Activated naive CD4-positive, alpha-beta T cell treated with Interleukin-2 at 50 U/mL for 16 hours (primary cell): ENCODE results near the gene NMB.
"Not testable (repeated sequence)": the region's sequence is repeated elsewhere in the genome, so short reads cannot be mapped to it uniquely, and the experiment has no call there.

Experiments
- DNase-seq: peaks from one replicate; pipeline ENCODE4 v3.0.0-alpha.2; 2020

NMB gene, protein sequence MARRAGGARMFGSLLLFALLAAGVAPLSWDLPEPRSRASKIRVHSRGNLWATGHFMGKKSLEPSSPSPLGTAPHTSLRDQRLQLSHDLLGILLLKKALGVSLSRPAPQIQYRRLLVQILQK

DNA sequence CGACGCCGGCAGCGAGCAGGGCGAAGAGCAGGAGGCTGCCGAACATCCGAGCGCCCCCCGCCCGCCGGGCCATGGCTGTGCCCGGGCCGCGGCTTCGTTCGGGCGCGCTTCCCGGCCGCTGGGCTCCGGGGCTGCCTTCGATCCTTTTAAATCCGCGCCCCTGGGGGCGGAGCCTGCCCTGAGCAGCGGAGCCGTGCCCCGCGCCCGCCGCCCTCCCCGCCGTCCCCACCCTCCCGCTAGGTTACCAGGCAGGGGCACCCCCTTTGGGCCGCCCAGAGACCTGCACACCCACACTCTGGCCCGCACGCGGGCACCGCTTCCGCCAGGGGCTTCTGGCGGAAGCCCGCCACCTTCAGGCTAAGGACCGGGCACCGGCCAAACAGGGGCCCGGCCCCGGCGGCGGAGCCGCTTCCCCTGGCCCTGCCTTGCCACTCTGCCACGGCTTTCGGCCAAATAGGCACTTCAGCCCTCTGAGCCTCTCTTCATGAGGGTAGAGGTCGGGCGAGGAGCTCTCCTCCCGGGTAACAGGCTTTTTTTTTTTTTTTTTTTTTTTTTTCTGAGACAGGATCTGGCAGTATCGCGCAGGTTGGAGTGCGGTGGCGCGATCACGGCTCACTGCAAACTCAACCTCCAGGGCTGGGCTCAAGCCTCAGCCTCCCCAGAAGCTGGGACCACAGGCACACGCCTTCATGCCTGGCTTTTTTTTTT lies at the start of gene NMB:
Gene NMB (minus strand): TSS at position 120 of the 708 bp plus-strand sequence. CDS start 47 bp downstream, at position 73.
- peak; percentile 85 for DNase-seq

DNA sequence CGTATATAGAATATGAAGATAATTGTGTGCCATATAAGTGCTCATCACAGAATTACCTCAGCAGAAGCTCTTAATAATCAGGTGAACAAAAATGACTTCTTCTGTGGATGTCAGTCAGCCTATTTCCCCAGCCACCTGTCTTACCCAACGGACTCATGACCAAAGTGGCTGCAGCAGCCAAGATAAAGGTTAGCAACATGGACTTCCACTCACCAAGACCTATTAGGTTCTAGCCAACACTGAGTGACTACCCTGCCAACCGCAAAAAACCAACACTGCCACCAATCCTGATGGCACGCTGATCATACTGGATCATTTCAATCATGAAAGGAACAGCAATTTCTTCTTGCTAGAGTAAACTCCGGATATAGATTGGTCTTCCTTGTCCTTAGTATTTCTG lies 45.8 kb upstream of the NMB start:
- DNase-seq = no peak

GRCh38 chr15:84702961-84703482 lies 45.0 kb upstream of the NMB start:
- DNase-seq = no peak

GRCh38 chr15:84699538-84700191 lies 41.7 kb upstream of the NMB start:
- no peak for DNase-seq

GRCh38 chr15:84697236-84697990 lies 39.4 kb upstream of the NMB start:
- DNase-seq = no peak

- no peak for DNase-seq
Measured at GRCh38 chr15:84696757-84697156, 38.8 kb upstream of the NMB start.

DNA sequence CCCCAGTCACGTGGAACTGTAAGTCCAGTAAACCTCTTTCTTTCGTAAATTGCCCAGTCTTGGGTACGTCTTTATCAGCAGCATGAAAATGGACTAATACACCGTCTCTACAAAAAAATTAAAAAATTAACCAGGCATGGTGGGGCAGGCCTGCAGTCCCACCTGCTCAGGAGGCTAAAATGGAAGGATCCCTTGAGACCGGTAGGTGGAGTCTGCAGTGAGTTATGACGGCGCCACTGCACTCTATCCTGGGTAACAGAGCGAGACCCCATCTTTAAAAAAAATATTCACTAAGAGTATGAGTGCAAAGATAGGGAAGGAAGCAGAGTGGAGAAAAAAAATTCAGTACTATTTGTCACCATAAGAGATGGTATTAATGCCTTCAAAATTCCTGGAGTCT lies 32.3 kb upstream of the NMB start:
- no peak for DNase-seq

GRCh38 chr15:84689858-84690257 lies 31.9 kb upstream of the NMB start:
- no peak for DNase-seq

- not testable (repeated sequence) for DNase-seq
Measured at GRCh38 chr15:84686446-84686845, 28.4 kb upstream of the NMB start.

GRCh38 chr15:84685304-84685703 lies 27.3 kb upstream of the NMB start:
- no peak for DNase-seq

GRCh38 chr15:84684092-84684491 lies 26.1 kb upstream of the NMB start:
- DNase-seq = no peak

- DNase-seq = peak; percentile 73
Measured at GRCh38 chr15:84681831-84682230, 23.8 kb upstream of the NMB start.

- no peak for DNase-seq
Measured at GRCh38 chr15:84671211-84671610, 13.2 kb upstream of the NMB start.

- peak; percentile 68 for DNase-seq
Measured at GRCh38 chr15:84669726-84670125, 11.7 kb upstream of the NMB start.

DNA sequence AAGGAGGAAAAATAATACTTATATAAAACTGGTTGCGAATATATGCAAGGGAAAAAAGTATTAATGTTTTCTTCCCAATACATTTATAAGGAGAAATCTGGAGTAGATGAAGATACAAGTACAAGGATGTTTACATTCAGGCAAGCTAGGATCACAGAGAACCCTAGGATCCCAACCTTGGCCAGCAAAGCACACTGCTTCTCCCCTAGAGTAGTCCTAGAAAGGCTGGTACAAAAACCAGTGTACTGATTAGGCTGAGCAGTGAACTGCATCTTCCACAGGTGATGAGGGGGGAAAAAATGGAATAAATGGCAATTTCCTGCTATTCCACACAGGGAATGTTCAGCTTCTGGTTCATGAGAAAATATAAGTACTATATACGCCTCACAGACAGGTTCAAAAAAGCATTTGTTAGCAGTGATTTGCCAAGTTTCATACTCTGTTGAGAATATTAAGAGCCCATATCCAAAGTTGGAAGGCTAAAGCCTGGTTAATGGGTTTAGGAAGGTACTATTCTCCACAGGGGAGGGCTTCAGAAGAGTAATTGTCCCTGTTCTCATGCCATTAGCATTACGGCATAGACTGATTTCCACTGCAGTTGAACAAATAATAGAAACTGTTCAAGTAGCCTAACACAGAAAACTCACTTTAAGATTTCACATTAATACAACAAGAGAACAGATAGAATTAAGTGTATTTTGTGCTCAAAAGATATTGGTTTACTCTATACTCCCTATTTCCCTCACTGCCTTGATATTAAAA lies 10.4 kb upstream of the NMB start:
- DNase-seq = no peak

DNA sequence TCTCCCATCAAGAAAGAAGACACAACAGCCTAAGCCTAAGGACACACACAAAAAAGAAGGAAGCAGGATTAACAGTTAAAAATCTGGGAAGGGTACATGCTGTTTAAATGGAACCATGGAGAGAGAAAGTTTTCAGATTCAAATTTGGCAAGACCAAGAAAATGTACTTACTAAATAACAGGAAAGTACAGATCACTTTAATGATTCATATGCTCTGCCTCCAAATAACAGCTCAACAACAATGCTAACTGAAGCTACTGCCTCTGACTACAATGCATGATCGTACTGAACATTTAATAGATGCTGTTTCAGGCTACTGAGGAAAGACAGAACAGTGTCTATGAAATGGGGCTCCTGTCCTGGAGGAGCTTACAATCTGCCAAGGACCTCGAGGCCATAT lies 8.4 kb upstream of the NMB start:
- no peak for DNase-seq

DNA sequence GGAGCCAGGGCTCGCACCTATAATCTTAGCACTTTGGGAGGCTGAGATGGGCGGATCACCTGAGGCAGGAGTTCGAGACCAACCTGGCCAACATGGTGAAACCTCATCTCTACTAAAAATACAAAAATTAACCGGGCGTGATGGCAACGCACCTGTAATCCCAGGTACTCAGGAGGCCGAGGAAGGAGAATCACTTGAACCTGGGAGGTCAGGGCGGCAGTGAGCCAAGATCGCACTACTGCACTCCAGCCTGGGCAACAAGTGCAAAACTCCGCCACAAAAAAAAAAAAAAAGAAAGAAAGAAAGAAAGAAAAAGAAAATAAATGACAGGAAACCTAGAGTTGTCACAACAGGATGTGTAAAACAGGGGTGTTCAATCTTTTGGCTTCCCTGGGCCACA lies 3.0 kb upstream of the NMB start:
- no peak for DNase-seq

- no peak for DNase-seq
Measured at GRCh38 chr15:84659904-84660781, 2.1 kb upstream of the NMB start.

DNA sequence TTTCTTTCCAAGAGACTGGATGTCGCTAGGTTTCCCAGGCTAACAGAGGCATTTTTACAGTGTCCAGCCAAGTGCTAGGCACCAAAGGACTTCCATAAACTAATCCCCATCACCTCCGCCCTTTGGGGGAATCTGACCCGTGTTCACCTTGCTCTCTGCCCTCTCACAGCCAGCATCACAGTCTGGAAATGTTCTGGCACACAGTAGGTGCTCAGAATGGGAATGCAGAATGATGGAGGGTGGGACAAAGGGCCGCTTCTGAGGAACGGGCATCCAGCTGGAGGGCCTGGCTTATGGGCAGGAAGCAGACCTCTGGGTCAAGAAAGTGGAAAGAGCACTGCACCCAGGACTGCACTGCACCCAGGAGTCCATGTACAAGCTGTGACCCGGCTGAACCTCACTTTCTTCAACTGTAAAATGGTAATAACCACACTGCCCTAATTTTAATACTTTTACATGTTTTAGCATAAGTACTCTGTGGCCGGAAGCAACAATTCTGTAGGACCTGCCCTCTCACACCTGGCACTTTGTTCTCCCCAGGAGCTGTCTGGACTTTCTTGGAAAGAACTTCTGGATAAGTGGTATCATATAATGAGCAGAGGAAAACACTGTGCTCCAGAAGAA lies 901 bp upstream of the NMB start:
- no peak for DNase-seq

DNA sequence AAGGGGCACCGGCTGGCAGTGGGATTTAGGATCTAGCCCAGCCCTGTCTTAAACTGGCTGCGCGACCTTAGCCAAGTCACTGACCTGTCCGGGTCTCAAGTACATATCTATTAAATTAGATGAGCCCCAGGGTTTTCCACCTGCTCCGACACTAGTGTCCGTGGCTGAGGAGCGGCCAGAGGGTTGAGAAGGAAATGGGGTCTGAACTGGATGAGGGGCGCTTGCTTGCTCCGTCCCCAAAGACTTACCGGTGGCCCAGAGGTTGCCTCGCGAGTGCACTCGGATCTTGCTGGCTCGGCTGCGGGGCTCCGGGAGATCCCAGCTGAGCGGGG lies 285 bp downstream of the NMB start:
- DNase-seq = no peak

GRCh38 chr15:84656972-84657371 lies 1.0 kb downstream of the NMB start:
- DNase-seq = no peak
